GM21447 (cell line): ENCODE results near the gene NHERF1.

Source experiments
- ATAC-seq: cut with Tn5 transposase; IDR thresholded peaks from one replicate; pipeline ENCODE4 v1.9.1; 2021; ENCODE audit not compliant: unreplicated experiment

Gene NHERF1

GRCh38 chr17:74748279-74748528 is 224 bp upstream of the NHERF1 start:
- ATAC-seq: no peak

- ATAC-seq: peak; percentile 9
Measured at GRCh38 chr17:74749279-74750038, 1.0 kb downstream of the NHERF1 start.

GRCh38 chr17:74750039-74750326 is 1.6 kb downstream of the NHERF1 start:
- ATAC-seq: no peak

GRCh38 chr17:74750327-74751069 is 2.1 kb downstream of the NHERF1 start:
- ATAC-seq: no peak

- ATAC-seq: no peak
Measured at GRCh38 chr17:74752415-74752814, 4.0 kb downstream of the NHERF1 start.

GRCh38 chr17:74752822-74753401 is 4.5 kb downstream of the NHERF1 start:
- no peak for ATAC-seq

- ATAC-seq: no peak
Measured at GRCh38 chr17:74754832-74755231, 6.4 kb downstream of the NHERF1 start.

GRCh38 chr17:74755533-74755932 is 7.1 kb downstream of the NHERF1 start:
- no peak for ATAC-seq

- no peak for ATAC-seq
Measured at GRCh38 chr17:74756891-74757290, 8.5 kb downstream of the NHERF1 start.

- ATAC-seq: no peak
Measured at GRCh38 chr17:74757502-74757901, 9.1 kb downstream of the NHERF1 start.

GRCh38 chr17:74757931-74758847 is 9.8 kb downstream of the NHERF1 start:
- ATAC-seq: no peak

GRCh38 chr17:74758848-74759168 is 10.4 kb downstream of the NHERF1 start:
- no peak for ATAC-seq

- peak; percentile 84 for ATAC-seq
Measured at GRCh38 chr17:74759243-74759801, 10.9 kb downstream of the NHERF1 start.

GRCh38 chr17:74759941-74760340 is 11.5 kb downstream of the NHERF1 start:
- no peak for ATAC-seq

GRCh38 chr17:74760404-74761105 is 12.1 kb downstream of the NHERF1 start:
- ATAC-seq: no peak

- ATAC-seq: no peak
Measured at GRCh38 chr17:74761419-74761818, 13.0 kb downstream of the NHERF1 start.

GRCh38 chr17:74761931-74762330 is 13.5 kb downstream of the NHERF1 start:
- no peak for ATAC-seq

GRCh38 chr17:74763565-74764387 is 15.3 kb downstream of the NHERF1 start:
- ATAC-seq: no peak

- ATAC-seq: no peak
Measured at GRCh38 chr17:74764751-74765286, 16.4 kb downstream of the NHERF1 start.

- no peak for ATAC-seq
Measured at GRCh38 chr17:74766413-74766812, 18.0 kb downstream of the NHERF1 start.
